GM12865 (cell line): ENCODE data around the gene SLC9A1.

Experiments
- DNase-seq: peaks from one replicate; pipeline ENCODE4 v3.0.0; 2010; ENCODE audit warnings: low read depth
- H3K4me3 ChIP-seq: 2 replicates; pipeline ENCODE4 v1.5.1; 2011; ENCODE audit warnings: mild to moderate bottlenecking, low read depth, low read length, control low read depth
- CTCF ChIP-seq: IDR thresholded peaks from 2 replicates; pipeline ENCODE4 v1.5.1; 2011; ENCODE audit warnings: low read length, control low read depth, low read depth, inconsistent platforms; ENCODE audit not compliant: insufficient read depth; ENCODE audit errors: missing control alignments

SLC9A1 gene

DNA sequence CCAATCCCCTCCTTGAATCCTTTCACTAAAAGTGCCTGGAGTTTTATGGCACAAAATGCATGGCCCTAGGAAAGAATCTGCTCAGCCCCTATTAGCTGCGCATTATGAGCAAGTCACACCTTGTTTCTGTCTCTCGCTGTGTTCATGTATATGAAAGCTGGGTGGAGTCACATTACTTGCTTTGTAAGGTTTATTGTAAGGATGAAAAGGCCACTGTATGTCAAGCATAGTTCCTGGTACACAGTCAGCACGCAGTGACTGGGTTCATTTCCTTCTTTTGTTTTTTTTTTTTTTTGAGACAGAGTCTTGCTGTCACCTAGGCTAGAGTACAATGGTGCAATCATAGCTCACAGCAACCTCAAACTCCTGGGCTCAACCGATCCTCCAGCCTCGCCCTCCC is 6.7 kb upstream of the SLC9A1 start:
- no peak for TF ChIP-seq CTCF
- peak; percentile 78 for DNase-seq
- H3K4me3 ChIP-seq, result no peak overlapping the region

DNA sequence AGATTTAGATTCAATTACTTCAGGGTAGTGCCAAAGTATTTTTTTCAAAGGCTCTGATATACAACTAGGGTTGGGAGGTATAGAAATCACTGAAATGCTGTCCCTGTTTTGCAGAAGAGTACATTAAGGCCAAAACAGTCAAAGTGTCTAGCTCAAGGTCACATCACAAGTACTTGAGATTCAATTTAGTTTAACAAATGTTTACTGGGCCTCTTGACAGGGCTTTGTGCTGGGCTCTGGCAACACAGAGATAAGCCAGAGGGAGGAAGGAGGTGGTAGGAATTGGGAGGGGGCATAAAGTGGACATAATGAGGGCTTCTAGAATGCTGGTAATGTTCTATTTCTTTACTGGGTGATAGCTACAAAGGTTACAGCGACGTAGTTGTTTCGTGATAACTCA is 2.3 kb upstream of the SLC9A1 start:
- no peak overlapping the region for H3K4me3 ChIP-seq
- DNase-seq, result no peak
- TF ChIP-seq CTCF, result no peak

GRCh38 chr1:27154469-27154990 is 395 bp downstream of the SLC9A1 start:
- no peak for DNase-seq
- peak overlapping the region; percentile 73 for H3K4me3 ChIP-seq
- TF ChIP-seq CTCF, result no peak

- TF ChIP-seq CTCF, result no peak
- peak overlapping the region; percentile 73 for H3K4me3 ChIP-seq
- DNase-seq, result no peak
These were observed 982 bp downstream of the SLC9A1 start for GRCh38 chr1:27153927-27154358.

GRCh38 chr1:27153549-27153886 is 1.4 kb downstream of the SLC9A1 start:
- no peak for TF ChIP-seq CTCF
- peak overlapping the region; percentile 73 for H3K4me3 ChIP-seq
- DNase-seq, result no peak

GRCh38 chr1:27152829-27153548 is 1.9 kb downstream of the SLC9A1 start:
- DNase-seq, result no peak
- no peak for TF ChIP-seq CTCF
- H3K4me3 ChIP-seq, result peak overlapping the region; percentile 73
